Activated gamma-delta T cell treated with anti-CD3 and anti-CD28 coated beads, Interleukin-2, amount 50 U/mL, for 16 hours (primary cell): ENCODE measurements around the gene RPL5.

Source experiments
- DNase-seq: peaks from one replicate; pipeline ENCODE4 v3.0.0-alpha.2; 2020; ENCODE audit warnings: low read depth

RPL5 gene

DNA sequence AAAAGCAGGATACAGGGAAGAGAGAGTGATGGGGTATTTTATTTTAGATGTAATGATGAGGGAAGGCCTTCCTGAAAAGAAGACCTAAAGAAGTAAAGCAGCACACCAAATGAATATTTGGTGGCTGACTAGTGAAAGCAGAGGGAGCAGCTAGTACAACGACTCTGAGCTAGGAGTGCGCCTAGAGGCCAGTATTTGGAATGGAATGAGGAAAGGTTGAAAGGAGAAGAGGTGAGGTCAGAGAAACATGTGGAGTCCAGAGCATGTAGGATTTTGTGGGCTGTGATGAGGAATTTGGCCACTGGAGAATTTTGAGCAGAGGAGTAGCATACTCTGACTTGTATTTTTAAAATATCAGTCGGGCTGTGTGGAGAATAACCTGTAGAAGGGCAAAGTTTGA, 11.8 kb upstream of the RPL5 start:
- no peak for DNase-seq

DNA sequence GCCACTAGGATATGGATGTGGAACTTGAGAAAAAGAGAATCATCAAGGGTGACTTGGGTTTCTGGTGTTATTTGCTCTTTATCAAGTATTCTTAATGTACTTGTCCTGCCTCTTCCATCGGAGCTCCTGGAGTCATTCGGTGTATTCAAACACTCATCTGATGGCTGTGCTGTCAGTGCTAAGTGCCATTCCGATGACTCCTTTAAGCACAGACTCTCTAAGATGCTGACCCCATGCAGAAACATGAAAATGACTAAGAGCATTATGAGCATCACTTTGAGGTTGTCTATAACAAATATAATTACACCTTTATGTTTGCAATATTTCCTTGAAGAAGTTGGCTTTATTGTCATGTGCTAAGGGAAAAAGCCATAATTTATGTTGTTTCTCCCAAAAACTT, 11.3 kb upstream of the RPL5 start:
- no peak for DNase-seq

DNA sequence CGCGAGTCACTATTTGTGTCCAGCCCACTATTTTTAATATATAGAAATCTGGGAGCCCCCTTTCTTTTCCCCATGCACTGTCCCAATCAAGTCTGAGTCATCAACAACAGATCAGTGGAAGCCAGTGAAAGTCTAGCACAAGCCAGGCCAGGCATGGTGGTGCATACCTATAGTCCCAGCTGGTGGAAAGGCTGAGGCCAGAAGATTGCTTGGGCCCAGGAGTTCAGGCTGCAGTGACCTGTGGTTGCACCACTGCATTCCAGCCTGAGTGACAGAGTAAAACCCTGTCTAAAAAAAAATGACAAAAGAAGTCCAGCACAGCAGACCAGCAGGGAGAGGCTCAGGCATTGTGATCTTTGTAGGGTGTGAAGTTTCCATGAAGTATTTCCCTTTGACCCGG, 9.0 kb upstream of the RPL5 start:
- no peak for DNase-seq

DNA sequence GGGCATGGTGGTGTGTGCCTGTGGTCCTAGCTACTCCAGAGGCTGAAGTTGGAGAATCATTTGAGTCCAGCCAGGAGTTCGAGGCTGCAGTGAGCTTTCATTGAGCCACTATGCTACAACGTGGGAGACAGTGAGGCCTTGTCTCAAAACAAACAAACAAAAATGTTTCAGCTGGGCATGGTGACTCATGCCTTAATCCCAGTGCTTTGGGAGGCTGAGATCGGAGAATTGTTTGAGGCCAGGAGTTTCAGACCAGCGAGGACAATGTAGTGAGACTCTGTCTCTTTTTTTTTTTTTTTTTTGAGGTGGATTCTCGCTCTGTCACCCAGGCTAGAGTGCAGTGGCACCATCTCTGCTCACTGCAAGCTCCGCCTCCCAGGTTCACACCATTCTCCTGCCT, 5.0 kb upstream of the RPL5 start:
- DNase-seq: no peak

DNA sequence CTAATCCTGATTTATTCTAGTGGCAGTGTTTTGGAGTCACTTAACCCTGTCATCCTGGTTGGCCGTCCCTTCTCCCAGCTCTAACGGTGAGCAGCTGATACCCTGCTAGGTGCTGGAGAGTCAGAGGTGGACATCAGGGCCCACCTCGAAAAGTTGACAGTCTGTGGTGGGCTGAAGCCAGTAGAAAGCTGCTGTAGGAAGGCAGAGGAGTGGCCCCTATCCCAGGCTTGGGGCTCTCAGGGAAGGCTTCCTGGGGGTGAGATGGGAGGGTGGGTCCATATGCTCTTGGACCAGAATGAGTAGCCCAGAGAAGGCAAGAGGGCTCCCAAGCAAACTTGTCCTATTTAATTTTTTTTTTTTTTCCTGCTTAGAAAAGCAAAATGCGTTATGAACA, 475 bp upstream of the RPL5 start:
- DNase-seq: no peak

DNA sequence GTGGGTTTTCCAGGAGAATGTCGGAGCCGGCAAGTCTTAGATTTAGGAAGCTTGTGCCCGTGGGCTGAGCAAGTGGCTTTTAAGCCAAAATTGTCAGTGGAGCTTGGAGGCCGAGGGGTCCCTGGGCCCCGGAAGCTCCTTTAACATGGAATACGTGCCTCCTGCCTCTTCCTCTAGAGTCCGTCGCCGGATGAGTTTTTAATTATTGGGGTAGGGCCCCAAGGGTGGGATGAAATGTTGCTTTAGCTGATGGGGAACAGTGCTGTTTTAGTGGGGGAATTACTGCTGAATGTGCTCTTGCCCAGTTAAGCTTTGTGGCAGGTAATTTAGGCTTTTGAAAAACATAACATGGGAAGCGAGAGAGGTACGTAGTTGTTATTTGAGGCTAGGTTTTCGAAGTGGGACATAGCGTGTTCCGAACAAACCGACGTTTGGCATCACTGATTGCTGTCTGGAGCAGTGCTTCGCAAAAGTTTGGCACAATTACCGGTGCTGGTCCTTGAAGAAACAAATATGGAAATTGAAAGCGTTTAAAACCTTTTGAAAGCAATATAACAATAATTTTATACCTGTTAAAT, 786 bp downstream of the RPL5 start:
- DNase-seq: no peak

DNA sequence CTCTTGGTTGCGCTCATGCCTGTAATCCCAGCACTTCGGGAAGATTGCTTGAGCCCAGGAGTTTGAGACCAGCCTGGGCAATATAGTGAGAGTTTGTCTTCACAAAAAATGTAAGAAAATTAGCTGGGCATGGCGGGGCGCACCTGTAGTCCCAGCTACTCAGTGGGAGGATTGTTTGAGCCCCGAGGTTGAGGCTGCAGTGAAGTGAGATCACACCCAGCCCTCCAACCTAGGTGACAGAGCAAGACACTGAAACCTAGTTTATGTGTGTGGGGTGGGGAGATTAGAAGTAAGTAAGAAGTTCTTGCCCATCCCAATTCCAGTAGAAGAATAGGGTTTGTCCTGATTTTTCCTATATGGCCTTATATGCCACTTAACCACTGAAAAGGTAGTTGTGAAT, 2.0 kb downstream of the RPL5 start:
- no peak for DNase-seq

DNA sequence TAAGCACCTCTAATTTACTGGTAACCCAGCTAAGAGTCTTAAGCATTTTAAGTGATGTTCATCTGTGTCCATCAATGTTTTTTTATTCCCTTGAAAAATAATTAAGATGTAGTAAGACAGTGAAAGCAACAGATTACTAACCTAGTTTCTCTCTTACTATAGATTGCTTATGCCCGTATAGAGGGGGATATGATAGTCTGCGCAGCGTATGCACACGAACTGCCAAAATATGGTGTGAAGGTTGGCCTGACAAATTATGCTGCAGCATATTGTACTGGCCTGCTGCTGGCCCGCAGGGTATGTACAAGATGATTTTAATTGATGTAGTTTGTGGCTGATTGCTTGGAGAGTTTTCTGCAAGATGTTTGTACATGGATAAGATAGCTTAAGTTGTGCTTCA, 2.8 kb downstream of the RPL5 start:
- DNase-seq: no peak

DNA sequence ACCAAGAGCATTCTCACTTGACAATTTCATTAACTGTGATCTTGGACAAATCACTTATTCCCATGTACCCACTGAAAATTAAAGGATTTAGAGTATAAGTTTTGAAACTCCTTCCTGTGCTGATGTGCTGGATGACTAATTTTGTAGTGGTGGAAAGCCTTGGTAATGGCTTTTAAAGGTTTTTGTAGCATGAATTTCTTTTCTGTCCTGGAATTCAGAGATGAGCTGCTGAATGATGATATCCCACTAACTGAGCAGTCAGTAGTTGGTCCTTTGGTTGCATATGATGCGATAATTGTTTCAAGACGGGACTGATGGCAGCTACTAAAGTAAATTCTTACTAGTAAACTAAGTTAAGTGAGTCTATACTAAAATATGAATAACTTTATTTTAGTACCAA, 5.2 kb downstream of the RPL5 start:
- no peak for DNase-seq

DNA sequence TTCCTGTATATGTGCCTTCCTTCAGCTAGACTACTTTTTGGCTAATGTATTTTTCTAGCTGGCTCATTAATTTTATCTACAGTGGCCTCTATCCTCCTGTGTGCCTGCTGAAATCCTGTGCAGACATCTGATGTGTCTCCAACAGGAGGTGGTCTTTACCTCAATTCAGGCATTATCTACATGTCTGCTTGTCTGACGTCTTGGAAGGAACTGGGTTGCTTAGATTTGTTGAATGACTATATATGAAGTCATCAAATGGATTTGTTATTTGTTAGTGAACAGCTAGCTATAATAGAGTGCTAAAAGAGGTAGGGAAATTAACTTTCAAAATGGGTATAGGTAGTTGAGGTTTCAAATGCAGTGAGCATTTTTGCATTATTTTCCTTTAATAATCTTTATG, 6.7 kb downstream of the RPL5 start:
- DNase-seq: no peak

DNA sequence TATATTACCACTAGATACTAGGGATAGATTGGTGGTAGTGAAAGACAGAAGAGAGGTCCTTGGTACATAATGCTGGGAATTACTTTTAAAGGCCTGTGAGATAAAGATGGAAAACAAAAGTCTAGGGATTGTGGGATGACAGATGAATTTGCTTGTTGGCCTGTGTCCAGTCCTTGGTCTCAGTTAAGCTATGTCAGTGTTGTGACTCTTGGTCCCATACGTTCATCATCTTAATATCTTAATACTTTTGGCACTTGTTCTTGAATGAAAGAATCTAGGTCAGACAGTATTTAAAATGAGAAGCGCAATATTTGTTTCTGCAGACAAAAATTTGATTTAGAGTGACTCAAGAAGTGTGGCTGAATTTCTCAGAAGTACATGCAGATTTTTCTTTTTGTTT, 7.6 kb downstream of the RPL5 start:
- DNase-seq: no peak

DNA sequence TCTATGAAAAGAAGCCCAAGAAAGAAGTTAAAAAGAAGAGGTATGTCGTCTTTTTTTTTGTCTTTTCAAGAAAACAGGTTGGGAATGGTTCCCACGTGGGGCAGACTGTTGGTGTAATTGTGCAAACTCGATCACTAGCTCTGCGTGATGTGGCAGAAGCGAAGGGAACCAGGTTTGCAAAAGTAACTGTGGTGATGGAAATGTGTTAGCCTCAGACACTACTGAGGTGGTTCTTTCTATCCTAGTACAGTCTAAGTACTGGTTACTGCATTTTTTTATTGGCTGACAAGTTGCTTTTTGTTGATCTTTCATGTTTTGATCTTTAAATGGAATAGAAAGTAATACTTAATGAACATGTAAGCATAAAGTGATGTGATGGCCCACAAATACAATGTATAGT, 8.8 kb downstream of the RPL5 start:
- no peak for DNase-seq

DNA sequence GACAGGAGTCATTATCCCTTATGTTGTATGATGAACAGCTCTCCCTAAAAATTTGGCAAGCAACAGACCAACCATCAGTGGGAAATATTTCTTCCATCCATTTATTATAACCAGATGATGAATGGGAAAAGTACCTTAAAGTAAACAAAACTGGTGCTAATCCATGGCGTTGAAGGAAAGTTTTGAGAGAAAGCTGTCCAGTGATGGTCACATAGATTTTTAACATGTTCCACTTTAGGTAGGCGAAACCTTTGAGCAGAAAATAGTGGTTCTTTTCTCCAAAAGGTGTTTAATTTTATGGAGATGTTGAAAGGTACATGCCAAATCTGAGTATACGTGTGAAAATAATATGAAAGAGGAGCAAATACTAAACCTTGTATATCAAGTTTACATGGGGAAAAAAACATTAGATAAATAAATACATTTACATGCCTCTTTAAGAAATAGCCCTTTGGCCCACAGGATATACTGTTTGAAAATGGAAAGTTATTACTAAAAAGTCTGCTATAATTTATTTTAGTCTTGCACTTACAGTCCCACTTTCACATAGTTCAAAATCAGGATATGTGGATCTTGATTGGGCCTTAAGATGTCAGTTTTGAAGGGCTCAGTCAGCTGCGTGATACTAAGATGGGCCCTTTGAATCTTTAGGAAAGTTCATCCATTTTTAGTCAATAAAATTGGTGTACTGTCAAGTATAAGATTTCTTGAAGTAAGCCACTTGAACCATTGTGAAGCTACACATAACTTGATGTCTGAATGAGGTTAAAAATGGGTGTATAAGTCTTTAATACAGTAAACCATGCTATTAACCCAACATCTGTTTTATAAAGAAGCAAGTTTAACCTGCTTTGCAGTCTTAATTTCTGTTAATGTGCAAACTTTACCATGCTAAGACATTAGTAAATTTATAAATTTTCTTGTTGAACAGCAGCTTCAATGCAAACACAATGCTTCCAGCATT, 10.5 kb downstream of the RPL5 start:
- DNase-seq: no peak

DNA sequence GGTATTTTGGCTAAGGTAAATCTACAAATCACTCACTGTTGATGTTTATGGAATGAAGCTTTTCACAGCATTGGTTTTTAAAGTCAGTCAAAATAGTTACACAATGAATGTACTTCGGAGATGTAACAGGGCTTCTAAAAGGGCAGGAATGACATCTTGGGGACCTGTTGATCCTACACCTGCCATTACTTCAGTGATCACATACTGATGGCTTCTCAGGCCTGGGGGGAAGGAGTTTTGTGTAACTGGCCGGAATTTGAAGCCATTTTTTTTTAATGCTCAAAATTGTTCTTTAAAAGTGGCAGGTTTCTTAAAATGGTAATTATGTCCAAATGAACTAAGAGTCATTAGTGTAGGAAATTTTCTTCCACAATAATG, 11.2 kb downstream of the RPL5 start:
- DNase-seq: no peak

DNA sequence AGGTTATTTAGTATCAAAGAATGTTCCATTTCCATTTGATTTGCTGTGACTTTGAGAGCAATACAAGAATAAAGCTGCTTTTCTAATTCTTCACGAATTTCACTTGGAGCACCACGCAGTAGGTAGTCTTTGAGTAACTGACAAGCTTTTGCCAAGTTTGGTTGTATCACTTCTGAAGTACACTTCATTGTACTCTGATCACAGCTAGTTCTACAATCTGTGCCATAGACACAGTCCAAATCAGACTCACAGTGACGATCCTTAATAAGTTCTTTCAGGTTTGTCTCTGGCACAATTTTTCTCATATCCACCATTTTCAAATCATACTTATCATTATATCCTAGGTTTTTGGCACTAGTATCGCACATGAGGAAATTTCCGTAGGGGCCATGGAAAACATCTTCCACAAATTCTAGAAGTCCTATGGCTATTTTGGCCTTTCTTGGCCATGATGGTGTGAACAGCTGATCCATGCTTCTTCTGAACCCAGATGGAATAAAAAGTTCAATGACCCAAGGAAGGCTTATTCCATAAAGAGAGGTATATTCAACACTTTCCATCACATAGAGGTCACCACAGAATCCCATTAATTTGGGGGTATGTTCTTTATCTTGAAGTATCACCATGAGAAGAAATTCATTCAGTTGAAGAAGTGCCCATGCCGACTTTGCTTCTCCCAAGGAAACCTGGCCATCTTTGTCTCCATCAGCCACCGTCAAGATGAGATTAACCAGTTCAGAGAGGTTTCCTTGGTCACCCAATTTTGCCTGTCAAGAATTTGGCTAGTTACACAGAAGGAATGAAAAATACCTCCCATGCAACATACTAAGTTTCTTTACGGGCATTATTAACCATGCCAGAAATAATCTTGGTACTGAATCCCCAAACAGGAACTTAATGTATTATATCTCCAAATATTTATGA, 11.9 kb downstream of the RPL5 start:
- DNase-seq: no peak

DNA sequence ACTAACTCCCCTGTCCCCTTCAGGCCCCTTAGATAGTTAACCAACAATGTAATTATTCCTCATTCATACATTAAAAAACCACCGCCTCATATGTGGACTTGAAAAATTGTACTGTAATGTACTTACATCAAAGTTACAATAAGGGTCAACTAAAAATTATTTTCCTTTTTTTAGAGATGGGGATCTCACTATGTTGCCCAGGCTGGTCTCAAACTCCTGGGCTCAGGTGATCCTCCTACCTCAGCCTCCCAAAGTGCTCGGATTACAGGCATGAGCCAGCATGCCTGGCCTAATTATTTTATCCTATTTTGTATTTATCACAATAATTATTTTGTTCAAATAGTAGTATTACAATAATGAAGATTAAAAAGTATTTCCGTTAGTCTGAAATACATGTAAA, 12.6 kb downstream of the RPL5 start:
- no peak for DNase-seq

DNA sequence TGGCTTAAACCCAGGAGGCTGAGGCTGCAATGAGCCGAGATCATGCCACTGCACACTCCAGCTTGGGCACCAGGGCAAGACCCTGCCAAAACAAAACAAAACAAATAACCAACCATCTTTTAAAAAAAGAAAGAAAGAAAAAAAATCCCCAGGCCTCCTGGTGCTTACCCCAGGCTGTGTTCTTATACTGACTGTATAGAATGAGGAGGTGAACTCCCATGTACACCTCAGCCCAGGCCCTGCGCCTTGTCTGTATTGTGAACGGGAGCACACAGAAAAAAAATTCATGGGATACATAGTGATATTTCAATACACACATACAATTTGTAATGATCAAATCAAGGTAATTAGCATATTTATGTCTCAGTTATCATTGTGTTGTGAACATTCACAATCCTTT, 14.1 kb downstream of the RPL5 start:
- no peak for DNase-seq

DNA sequence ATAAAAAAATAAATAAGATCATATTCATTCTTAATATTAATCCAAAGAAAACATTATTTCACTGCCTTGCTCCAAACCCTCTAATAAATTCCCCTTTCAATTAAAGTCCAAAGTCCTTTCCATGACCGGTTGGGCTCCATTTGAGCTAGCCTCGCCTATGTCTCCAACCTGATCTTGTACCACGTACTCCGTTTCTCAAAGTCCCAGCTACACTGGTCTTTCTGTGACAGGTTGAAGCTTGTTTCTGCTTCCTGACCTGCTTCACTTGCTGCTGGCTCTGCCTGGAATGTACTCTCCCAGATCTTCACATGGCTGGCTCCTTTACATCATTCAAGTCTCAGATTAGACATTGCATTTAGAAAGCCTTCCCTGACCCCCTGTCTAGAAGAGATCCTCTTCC, 16.4 kb downstream of the RPL5 start:
- no peak for DNase-seq

DNA sequence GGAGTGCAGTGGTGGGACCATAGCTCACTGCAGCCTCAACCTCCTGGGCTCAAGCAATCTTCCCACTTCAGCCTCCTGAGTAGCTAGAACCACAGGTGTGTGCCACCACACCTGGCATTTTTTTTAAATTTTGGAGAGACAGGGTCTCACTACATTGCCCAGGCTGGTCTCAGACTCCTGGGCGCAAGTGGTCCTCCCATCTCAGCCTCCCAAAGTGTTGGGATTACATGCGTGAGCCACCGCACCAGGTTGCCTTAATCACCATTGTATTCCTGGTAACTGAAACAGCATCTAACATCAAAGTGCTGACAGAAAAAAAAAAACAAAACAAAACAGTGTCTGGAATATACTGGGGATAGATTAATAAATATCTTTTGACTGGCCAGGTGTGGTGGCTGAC, 18.2 kb downstream of the RPL5 start:
- DNase-seq: no peak

DNA sequence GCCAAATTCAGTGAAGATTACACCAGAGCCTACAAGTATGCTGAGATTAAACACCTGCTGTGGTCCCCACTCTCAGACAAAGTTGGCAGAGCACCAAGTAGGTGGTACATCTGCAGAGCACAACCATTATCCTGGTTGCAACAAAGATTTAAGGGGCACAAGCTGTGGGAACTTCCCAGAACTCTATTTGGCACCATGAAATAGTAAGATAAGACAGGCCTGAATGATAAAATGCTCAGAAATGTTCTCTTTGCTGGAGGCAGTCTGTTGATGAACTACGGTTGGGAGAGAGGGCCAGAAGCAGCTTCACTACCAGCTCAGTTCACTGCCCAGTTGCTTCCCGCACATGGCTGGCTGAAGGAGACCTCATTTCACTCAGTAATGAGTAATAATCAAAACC, 19.9 kb downstream of the RPL5 start:
- no peak for DNase-seq

DNA sequence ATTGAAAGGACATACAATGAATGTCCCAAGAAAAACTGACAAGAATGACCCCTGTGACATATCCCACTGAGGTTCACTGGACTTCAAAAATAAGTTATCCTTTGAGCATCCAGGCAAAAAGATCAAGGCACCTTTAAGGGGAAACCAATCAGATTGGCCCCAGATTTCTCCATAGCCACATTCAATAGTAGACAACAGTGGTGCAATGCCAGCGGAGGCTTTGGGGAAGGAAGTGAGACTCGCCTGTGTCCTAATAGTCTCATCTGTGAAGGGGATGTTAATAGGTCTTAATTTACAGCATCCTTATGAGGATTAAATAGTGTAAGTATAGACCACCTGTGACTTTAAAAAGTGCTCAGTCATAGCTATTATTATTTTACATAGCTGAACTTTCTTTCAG, 21.5 kb downstream of the RPL5 start:
- DNase-seq: no peak

DNA sequence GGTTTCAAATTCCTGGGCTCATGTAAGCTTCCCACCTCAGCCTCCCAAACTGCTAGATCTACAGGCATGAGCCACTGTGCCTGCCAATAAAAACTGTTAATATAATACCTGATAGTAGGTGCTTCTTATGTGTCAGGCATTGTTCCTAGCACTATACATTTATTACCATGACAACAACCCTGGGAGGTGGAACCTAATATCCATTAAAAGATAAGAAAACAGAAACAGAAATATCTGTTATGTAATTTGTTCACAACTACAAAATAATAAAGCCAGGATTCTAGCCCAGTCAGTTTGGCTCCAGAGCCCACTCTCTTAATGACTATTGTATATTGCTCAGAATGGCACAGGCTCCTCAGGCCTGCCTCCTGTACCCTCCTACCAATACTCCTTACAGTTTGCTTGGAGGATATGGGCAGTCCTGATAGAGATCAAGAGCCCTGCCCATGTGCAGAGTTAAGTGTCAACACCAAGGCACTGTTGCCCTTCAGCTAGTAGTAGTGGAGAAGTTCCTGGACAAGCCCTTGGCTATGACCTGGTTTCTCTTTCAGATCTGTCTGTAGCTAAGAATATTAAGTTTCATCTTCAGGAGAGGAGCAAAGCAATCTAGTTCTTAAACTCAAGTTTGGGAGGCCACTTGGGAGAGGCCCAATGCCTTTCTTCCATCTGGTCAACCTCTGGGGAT, 22.4 kb downstream of the RPL5 start:
- no peak for DNase-seq
